Measurements from ENCODE around the gene TMSB4X. TPM values are rescaled to one million over a fixed set of nuclear protein-coding genes. Genes with fewer than 3 reads are reported as not detected.

The TMSB4X gene
- total and polyA plus RNA-seq, 2 of the 13 experiments (the other 11 are each of a cell fraction or from before 2014, with no cell fraction given), result 10.5 to 29.6 TPM

DNA sequence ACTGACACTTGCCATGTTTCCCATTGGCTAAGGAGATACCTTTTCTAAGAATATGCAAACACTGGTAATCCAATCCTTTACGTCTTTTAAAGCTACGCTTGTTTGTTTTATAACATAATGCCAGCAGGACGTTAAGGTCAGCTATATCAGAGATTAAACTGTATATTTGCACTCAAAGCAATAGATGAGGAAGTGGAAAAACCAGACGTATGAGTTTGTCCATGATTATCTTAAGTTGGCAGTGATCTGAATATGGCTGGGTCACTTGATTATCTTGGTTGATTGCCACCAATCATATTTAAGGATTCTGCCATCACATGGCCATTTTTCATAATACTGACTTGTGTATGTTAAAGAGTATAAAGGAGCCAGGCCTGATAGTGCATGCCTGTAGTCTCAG is 19.4 kb downstream of the TMSB4X start:
- Histone ChIP-seq H3K36me3 (replicated peaks in 1 of 2; ENCODE audit: control insufficient read depth in 1 of 2, insufficient read depth in 2 of 2, low read length in 2 of 2) (no peaks in the 10 kb centered on the region), H3K79me2 (ENCODE audit: insufficient read depth, low read length) (no peaks in the 10 kb centered on the region), H3K27me3 (ENCODE audit: control insufficient read depth in 1 of 2, insufficient read depth in 2 of 2, low read length in 2 of 2) (no peaks in the 10 kb centered on the region), H3K27ac (ENCODE audit: extremely low read length, insufficient read depth, low read length) (no peak overlapping the region), H3K4me1 (ENCODE audit: insufficient read depth, low read length) (no peaks in the 10 kb centered on the region), H2AFZ (ENCODE audit: low read length) (no peak overlapping the region), H3K9ac (ENCODE audit: insufficient read depth, low read depth, low read length) (no peak overlapping the region), H4K20me1 (ENCODE audit: insufficient read depth, low read length) (no peaks in the 10 kb centered on the region), H3K9me3 (ENCODE audit: low read length) (no peaks in the 10 kb centered on the region), H3K4me3 (replicated peaks in 1 of 3; ENCODE audit: insufficient read depth in 1 of 3, low read depth in 2 of 3, low read length in 3 of 3) (no peak overlapping the region), H3K4me2 (ENCODE audit: low read depth, low read length) (no peak overlapping the region)
- ATAC-seq (no peak), FAIRE-seq (no peak), DNase-seq (ENCODE audit: low spot score) (no peak)
- CTCF ChIA-PET (ENCODE audit: low intra/inter-chr PET ratio, low total read pairs), result no interaction called here
- BruUV-seq (replicated peaks), result no TSS peak
- WGBS (ENCODE audit: low lambda C conversion rate), result 70% methylated on average over 4 of the region's 4 CpGs
- intact Hi-C loops (cut with micrococcal nuclease; ENCODE audit: unreplicated experiment) (no loop called here), in situ Hi-C loops (cut with HindIII; ENCODE audit: extremely low pct_ligation_motif_present, low pct_unique_long_range_greater_than_20kb) (no loop called here)
- POLR2A ChIA-PET, result no interaction called here
- TF ChIP-seq KAT2B (IDR thresholded peaks at IDR 0.05; ENCODE audit: borderline replicate concordance, low read depth, low read length) (no peak), KDM5A (IDR thresholded peaks at IDR 0.05; ENCODE audit: borderline replicate concordance, low read length) (no peak), ZNF766 (CRISPR knock-in tag; IDR thresholded peaks at IDR 0.05; ENCODE audit: borderline replicate concordance) (no peak), PHF21A (CRISPR knock-in tag; IDR thresholded peaks at IDR 0.05) (no peak), NFE2 (CRISPR knock-in tag; IDR thresholded peaks at IDR 0.05) (no peak), NFYC (CRISPR knock-in tag; IDR thresholded peaks at IDR 0.05) (no peak), ZNF235 (CRISPR knock-in tag; IDR thresholded peaks at IDR 0.05; ENCODE audit: borderline replicate concordance) (no peak), YEATS2 (CRISPR knock-in tag; IDR thresholded peaks at IDR 0.05; ENCODE audit: borderline replicate concordance) (no peak), ISX (CRISPR knock-in tag; conservative IDR thresholded peaks at IDR 0.05) (no peak), RFX1 (IDR thresholded peaks at IDR 0.05) (no peak), HIVEP1 (CRISPR knock-in tag; IDR thresholded peaks at IDR 0.05) (no peak), ZNF333 (CRISPR knock-in tag; IDR thresholded peaks at IDR 0.05; ENCODE audit: borderline replicate concordance) (no peak), HOXA5 (CRISPR knock-in tag; IDR thresholded peaks at IDR 0.05) (no peak), REXO4 (CRISPR knock-in tag; IDR thresholded peaks at IDR 0.05; ENCODE audit: borderline replicate concordance) (no peak), SALL1 (CRISPR knock-in tag; IDR thresholded peaks at IDR 0.05) (no peak), AHR (CRISPR knock-in tag; IDR thresholded peaks at IDR 0.05) (no peak), SRSF4 (IDR thresholded peaks at IDR 0.05; ENCODE audit: low read depth, low read length, poor library complexity, severe bottlenecking) (no peak), ZNF160 (CRISPR knock-in tag; IDR thresholded peaks at IDR 0.05) (no peak)
- TF ChIP-seq, protein P1, sequence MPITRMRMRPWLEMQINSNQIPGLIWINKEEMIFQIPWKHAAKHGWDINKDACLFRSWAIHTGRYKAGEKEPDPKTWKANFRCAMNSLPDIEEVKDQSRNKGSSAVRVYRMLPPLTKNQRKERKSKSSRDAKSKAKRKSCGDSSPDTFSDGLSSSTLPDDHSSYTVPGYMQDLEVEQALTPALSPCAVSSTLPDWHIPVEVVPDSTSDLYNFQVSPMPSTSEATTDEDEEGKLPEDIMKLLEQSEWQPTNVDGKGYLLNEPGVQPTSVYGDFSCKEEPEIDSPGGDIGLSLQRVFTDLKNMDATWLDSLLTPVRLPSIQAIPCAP (CRISPR knock-in tag; IDR thresholded peaks at IDR 0.05; ENCODE audit: low read depth), result no peak
